GM12891 (cell line): ENCODE results near the gene TMEM127.

Experiments
- POLR2A ChIP-seq: IDR thresholded peaks from 2 replicates; pipeline ENCODE4 v1.6.1; 2011; ENCODE audit warnings: low read depth, low read length, control low read depth
- POLR2AphosphoS5 ChIP-seq: IDR thresholded peaks from 2 replicates; pipeline ENCODE4 v1.6.1; 2011; ENCODE audit warnings: low read depth, low read length, control low read depth
- POU2F2 ChIP-seq: IDR thresholded peaks from 2 replicates; pipeline ENCODE4 v1.6.1; 2011; ENCODE audit warnings: low read depth, mild to moderate bottlenecking, control low read depth, low read length, moderate library complexity
- SPI1 ChIP-seq: IDR thresholded peaks from 2 replicates; pipeline ENCODE4 v1.6.1; 2011; ENCODE audit warnings: low read depth, low read length, control low read depth
- TAF1 ChIP-seq: IDR thresholded peaks from 2 replicates; pipeline ENCODE4 v1.6.1; 2011; ENCODE audit warnings: low read depth, low read length, control low read depth

DNA sequence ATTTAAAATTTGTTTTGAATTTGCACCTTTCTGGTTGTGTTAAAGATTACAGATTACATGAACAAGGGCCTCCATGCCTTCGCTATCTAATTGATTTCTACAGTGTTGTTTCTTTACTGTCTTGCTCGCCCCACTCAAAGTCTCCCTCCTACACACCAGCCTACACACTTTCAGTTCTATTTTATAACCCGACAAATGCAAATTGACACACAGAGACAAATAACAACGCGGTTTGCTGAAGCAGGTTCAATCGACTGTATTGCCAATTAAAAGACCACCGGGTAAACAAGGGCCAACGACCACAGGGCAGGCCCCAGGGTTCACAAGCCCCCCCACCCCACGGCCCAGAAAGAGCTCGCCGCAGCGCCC, 58.0 kb downstream of the TMEM127 start:
- TF ChIP-seq POLR2A: no peak
- TF ChIP-seq TAF1: no peak
- peak; percentile 54 for TF ChIP-seq SPI1
- TF ChIP-seq POLR2AphosphoS5: no peak
- peak; percentile 67 for TF ChIP-seq POU2F2
